Measurements from ENCODE around the gene TEX11.

DNA sequence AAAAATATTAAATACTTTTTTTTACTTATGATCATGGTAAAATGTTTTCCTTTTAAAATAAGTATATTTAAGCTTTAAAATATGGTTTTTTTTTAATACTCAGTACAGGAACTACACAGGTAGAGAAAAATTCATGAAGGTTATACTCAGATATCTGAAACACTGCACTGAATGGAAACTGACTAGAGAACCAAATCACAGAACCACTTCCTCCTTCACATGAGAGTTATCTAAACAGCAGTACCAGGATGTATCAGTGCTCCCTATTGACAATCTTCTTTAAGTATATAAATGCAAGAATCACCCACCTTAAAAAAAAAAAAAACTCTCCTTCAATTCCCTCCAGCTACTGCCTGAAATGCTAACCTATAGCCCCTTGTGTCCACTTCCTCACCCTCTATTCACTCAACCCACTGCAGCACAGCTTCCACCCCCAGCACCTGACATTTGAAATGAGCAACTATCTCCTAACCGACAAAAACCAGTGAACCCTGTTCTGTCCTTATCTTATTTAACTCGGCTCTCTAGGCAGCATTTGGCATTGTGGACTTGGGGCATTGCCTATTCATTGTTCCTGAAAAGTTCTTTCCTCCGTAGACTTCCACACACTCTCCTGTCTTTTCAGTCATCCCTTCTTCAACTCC is 13.3 kb upstream of the TEX11 start:
- TF ChIP-seq, protein P1, sequence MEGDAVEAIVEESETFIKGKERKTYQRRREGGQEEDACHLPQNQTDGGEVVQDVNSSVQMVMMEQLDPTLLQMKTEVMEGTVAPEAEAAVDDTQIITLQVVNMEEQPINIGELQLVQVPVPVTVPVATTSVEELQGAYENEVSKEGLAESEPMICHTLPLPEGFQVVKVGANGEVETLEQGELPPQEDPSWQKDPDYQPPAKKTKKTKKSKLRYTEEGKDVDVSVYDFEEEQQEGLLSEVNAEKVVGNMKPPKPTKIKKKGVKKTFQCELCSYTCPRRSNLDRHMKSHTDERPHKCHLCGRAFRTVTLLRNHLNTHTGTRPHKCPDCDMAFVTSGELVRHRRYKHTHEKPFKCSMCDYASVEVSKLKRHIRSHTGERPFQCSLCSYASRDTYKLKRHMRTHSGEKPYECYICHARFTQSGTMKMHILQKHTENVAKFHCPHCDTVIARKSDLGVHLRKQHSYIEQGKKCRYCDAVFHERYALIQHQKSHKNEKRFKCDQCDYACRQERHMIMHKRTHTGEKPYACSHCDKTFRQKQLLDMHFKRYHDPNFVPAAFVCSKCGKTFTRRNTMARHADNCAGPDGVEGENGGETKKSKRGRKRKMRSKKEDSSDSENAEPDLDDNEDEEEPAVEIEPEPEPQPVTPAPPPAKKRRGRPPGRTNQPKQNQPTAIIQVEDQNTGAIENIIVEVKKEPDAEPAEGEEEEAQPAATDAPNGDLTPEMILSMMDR (conservative IDR thresholded peaks at IDR 0.05; ENCODE audit: low read length), result no peak
- TF ChIP-seq EZH2phosphoT487 (IDR thresholded peaks at IDR 0.05; ENCODE audit: borderline replicate concordance), result no peak
